GM12878 (cell line): ENCODE results near the gene CALN1. TPM values are rescaled to one million over a fixed set of nuclear protein-coding genes. Genes with fewer than 3 reads are reported as not detected.

Source experiments
- ATAC-seq: fragments of 200-7000 bp; cut with Tn5 transposase; 3 replicates; pipeline ENCODE4 v1.9.1; 2020; ENCODE audit warnings: mild to moderate bottlenecking, moderate library complexity
- BruUV-seq: library from RNA; stranded (reverse); fragments of 400-500 nt; replicated peaks from 2 replicates; lab custom pipeline; 2021; lab: Mats Ljungman, UMichigan
- CTCF ChIA-PET: fragments of 300-600 bp; sonication (Branson Sonifier 250); formaldehyde crosslinking; extraction: SDS; loops from one replicate; lab custom pipeline; 2021; ENCODE audit warnings: inconsistent platforms; lab: Yijun Ruan, JAX
- POLR2A ChIA-PET: fragments of 350-600 bp; formaldehyde crosslinking; extraction: SDS; loops from one replicate; lab custom pipeline; 2021; ENCODE audit warnings: inconsistent platforms; lab: Charles Lee
- RAD21 ChIA-PET: fragments of 300-600 bp; sonication (Branson Sonifier 250); formaldehyde crosslinking; loops from one replicate; lab custom pipeline; 2023; ENCODE audit warnings: antibody characterized with exemption; ENCODE audit not compliant: unreplicated experiment; lab: Charles Lee
- SMC1A ChIA-PET: fragments of 300-600 bp; sonication (Branson Sonifier 250); formaldehyde crosslinking; loops from one replicate; lab custom pipeline; 2023; ENCODE audit not compliant: unreplicated experiment, uncharacterized antibody; lab: Charles Lee
- DNase-seq: peaks from one replicate; pipeline ENCODE4 v3.0.0-alpha.2; 2011; ENCODE audit warnings: low read depth, low spot score
- FAIRE-seq: peaks from 3 replicates; lab custom pipeline; 2011; peaks lifted over from hg19 to GRCh38; lab: Jason Lieb, UNC
- H2AFZ ChIP-seq: 2 replicates; pipeline ENCODE4 v1.6.0; 2011; ENCODE audit warnings: low read depth, low read length, control low read depth; ENCODE audit not compliant: control insufficient read depth
- H3K27ac ChIP-seq: 2 replicates; pipeline ENCODE4 v1.5.1; 2011; ENCODE audit warnings: control low read depth; ENCODE audit not compliant: control insufficient read depth, insufficient read depth
- H3K27me3 ChIP-seq, 2 experiments: replicated peaks in 1 of 2; 2 replicates each; pipeline versions ENCODE4 v1.6.0 to v1.6.1; 2011; ENCODE audit warnings: low read length in 1 of 2; ENCODE audit not compliant: control insufficient read depth in 2 of 2, insufficient read depth in 2 of 2
- H3K36me3 ChIP-seq, 2 experiments: 2 replicates each; pipeline ENCODE4 v1.5.1; 2011; ENCODE audit warnings: low read length in 1 of 2; ENCODE audit not compliant: control insufficient read depth in 2 of 2, insufficient read depth in 2 of 2
- H3K4me1 ChIP-seq: 2 replicates; pipeline ENCODE4 v1.6.1; 2011; ENCODE audit warnings: mild to moderate bottlenecking, low read length, moderate library complexity, mixed read lengths; ENCODE audit not compliant: control insufficient read depth, insufficient read depth
- H3K4me2 ChIP-seq: 2 replicates; pipeline ENCODE4 v1.6.0; 2011; ENCODE audit warnings: control low read depth; ENCODE audit not compliant: control insufficient read depth, insufficient read depth
- H3K4me3 ChIP-seq: fragments of 200-600 bp; sonication (generic); 2 replicates; pipeline ENCODE4 v1.5.1; 2016
- H3K79me2 ChIP-seq: 2 replicates; pipeline ENCODE4 v1.6.0; 2011; ENCODE audit warnings: low read length; ENCODE audit not compliant: control insufficient read depth, insufficient read depth
- H3K9ac ChIP-seq: 2 replicates; pipeline ENCODE4 v1.8.0; 2011; ENCODE audit warnings: low read length, control low read depth, mixed read lengths; ENCODE audit not compliant: control insufficient read depth, insufficient read depth
- H3K9me3 ChIP-seq: replicated peaks from 3 replicates; pipeline ENCODE4 v1.5.1; 2011; ENCODE audit warnings: mild to moderate bottlenecking, low read length; ENCODE audit not compliant: control insufficient read depth, insufficient read depth
- H4K20me1 ChIP-seq: 2 replicates; pipeline ENCODE4 v1.6.0; 2011; ENCODE audit not compliant: control insufficient read depth, insufficient read depth
- BACH1 ChIP-seq: fragments of 450-650 bp; IDR thresholded peaks from 2 replicates; pipeline ENCODE4 v1.6.1; 2017; ENCODE audit warnings: mild to moderate bottlenecking, borderline replicate concordance
- CTCF ChIP-seq, 3 experiments: IDR thresholded peaks in 2 of 3; conservative IDR thresholded peaks in 1 of 3; 2 replicates each; pipeline ENCODE4 v1.5.1; 2011; ENCODE audit warnings: low read depth in 3 of 3, low read length in 3 of 3, mild to moderate bottlenecking in 3 of 3, control low read depth in 2 of 3, moderate library complexity in 2 of 3, inconsistent platforms in 1 of 3, mixed read lengths in 1 of 3; ENCODE audit not compliant: control insufficient read depth in 2 of 3, insufficient read depth in 1 of 3; ENCODE audit errors: extremely low read depth in 1 of 3
- CUX1 ChIP-seq: IDR thresholded peaks from 2 replicates; pipeline ENCODE4 v1.6.1; 2012; ENCODE audit warnings: improper control_type of control experiment, low read depth, low read length; ENCODE audit not compliant: insufficient replicate concordance
- DPF2 ChIP-seq: fragments of 450-650 bp; IDR thresholded peaks from 2 replicates; pipeline ENCODE4 v1.6.1; 2017; ENCODE audit warnings: mild to moderate bottlenecking
- JUNB ChIP-seq: IDR thresholded peaks from 2 replicates; pipeline ENCODE4 v1.6.1; 2016; ENCODE audit warnings: antibody characterized with exemption, mild to moderate bottlenecking
- KDM1A ChIP-seq: fragments of 200-600 bp; sonication (generic); IDR thresholded peaks from 2 replicates; pipeline ENCODE4 v1.6.1; 2016; ENCODE audit warnings: borderline replicate concordance
- PAX8 ChIP-seq: fragments of 450-650 bp; IDR thresholded peaks from 2 replicates; pipeline ENCODE4 v1.6.1; 2017; ENCODE audit warnings: mild to moderate bottlenecking, moderate library complexity
- SRF ChIP-seq, 2 experiments: IDR thresholded peaks; 2 replicates each; pipeline ENCODE4 v1.6.1; 2011; ENCODE audit warnings: low read depth in 2 of 2, low read length in 2 of 2, mild to moderate bottlenecking in 1 of 2, moderate library complexity in 1 of 2
- ZBTB4 ChIP-seq: fragments of 450-650 bp; formaldehyde crosslinking; IDR thresholded peaks from 2 replicates; pipeline ENCODE4 v1.4.0; 2022; ENCODE audit warnings: mild to moderate bottlenecking, moderate library complexity
- WGBS: methylation state at CpG from one replicate; pipeline ENCODE4 v1.1.6; 2016; ENCODE audit warnings: low lambda C conversion rate; ENCODE audit not compliant: insufficient replicate concordance, insufficient coverage; ENCODE audit errors: missing lambda C conversion rate; 5-methylcytosine and 5-hydroxymethylcytosine counted together
- in situ Hi-C: fragments of 300-500 bp; cut with MboI; formaldehyde crosslinking; loops from 9 replicates; pipeline ENCODE4 v1.14.3; 2018; ENCODE audit warnings: mixed read lengths
- intact Hi-C: fragments of 100-400 bp; cut with micrococcal nuclease; formaldehyde crosslinking; loops from one replicate; pipeline ENCODE4 v1.14.2; 2022; ENCODE audit not compliant: unreplicated experiment
- polyA plus RNA-seq, 11 experiments: library from polyadenylated mRNA; depleted of rRNA in 4 of 11; unstranded in 6 of 11; stranded (reverse) in 5 of 11; fragments of >200 nt; fragmentation: Nextera tagmentation in 4 of 11; fragmentation: Illumina TruSeq in 1 of 11; extraction: Ambion mirVana in 4 of 11; extraction: Trizol in 1 of 11; gene quantifications; 1 replicate in 1 of 11; 2 replicates in 10 of 11; pipeline versions ENCODE4 v1.2.1 to v1.2.3, GENCODE V29; 2011 to 2016; ENCODE audit warnings: inconsistent platforms in 2 of 11, missing spikeins in 2 of 11, low read depth in 1 of 11
- total RNA-seq, 4 experiments: library from RNA; depleted of rRNA in 3 of 4; stranded (reverse); fragments of >200 nt in 3 of 4; fragmentation: Illumina TruSeq in 1 of 4; extraction: Trizol in 1 of 4; gene quantifications; 2 replicates each; pipeline versions ENCODE4 v1.2.1 to v1.2.3, GENCODE V29; 2013 to 2021

Gene CALN1
- total and polyA plus RNA-seq, 10 of the 15 experiments (the other 5 are each of a cell fraction or from before 2014, with no cell fraction given), result 0.48 to 15.3 (median 1.6) TPM

GRCh38 chr7:72441791-72442190 is 29.7 kb upstream of the CALN1 start (continued):
- TF ChIP-seq ZBTB4 (no peak), SRF (IDR thresholded peaks at IDR 0.05; ENCODE audit: low read depth in 2 of 2, low read length in 2 of 2) (no peak), CUX1 (no peak)

GRCh38 chr7:72438491-72438890 is 26.4 kb upstream of the CALN1 start:
- CTCF ChIA-PET, result no interaction called here

More at GRCh38 chr7:72438491-72438890, 26.4 kb upstream of the CALN1 start:
- 43% methylated on average over 7 of the region's 7 CpGs for WGBS
- no peak for DNase-seq
- TF ChIP-seq CTCF (IDR thresholded peaks at IDR 0.05 in 2 of 3, conservative IDR thresholded peaks at IDR 0.05 in 1 of 3; ENCODE audit: control insufficient read depth in 2 of 3, extremely low read depth in 1 of 3, insufficient read depth in 1 of 3, low read depth in 3 of 3, low read length in 3 of 3), result no peak
- no peak for TF ChIP-seq PAX8
- no peak for TF ChIP-seq KDM1A
- TF ChIP-seq JUNB, result no peak
- TF ChIP-seq BACH1, result no peak
- TF ChIP-seq DPF2, result no peak
- Histone ChIP-seq H3K4me1 (no peaks in the 10 kb centered on the region), H3K27ac (no peak overlapping the region), H3K27me3 (no peaks in the 10 kb centered on the region), H3K9me3 (no peaks in the 10 kb centered on the region), H3K9ac (no peak overlapping the region), H4K20me1 (no peaks in the 10 kb centered on the region), H3K4me3 (no peak overlapping the region), H3K36me3 (no peaks in the 10 kb centered on the region), H3K79me2 (no peaks in the 10 kb centered on the region), H2AFZ (no peak overlapping the region), H3K4me2 (no peak overlapping the region)
- ATAC-seq, result no peak
- RAD21 ChIA-PET, result no interaction called here
- intact Hi-C loops, result no loop called here
- in situ Hi-C loops, result no loop called here
- no TSS peak for BruUV-seq
- FAIRE-seq, result no peak
- POLR2A ChIA-PET, result no interaction called here
- SMC1A ChIA-PET, result no interaction called here
